Cardiac fibroblast (primary cell): ENCODE measurements around the gene EIF6.

Source experiments
- DNase-seq, 2 donors: peaks; one replicate each; pipeline versions ENCODE4 v3.0.0 to v3.0.0-alpha.2; 2010; ENCODE audit warnings: low read depth in 2 of 2
- H3K4me3 ChIP-seq, 2 donors: replicated peaks in 1 of 2; 1 replicate in 1 of 2; 2 replicates in 1 of 2; pipeline ENCODE4 v1.5.1; 2011; ENCODE audit warnings: low read depth in 2 of 2, low read length in 2 of 2, mild to moderate bottlenecking in 2 of 2, moderate library complexity in 1 of 2
- CTCF ChIP-seq: IDR thresholded peaks from one replicate; pipeline ENCODE4 v1.5.1; 2011; ENCODE audit warnings: low read depth, mild to moderate bottlenecking, low read length, inconsistent platforms

The EIF6 gene

GRCh38 chr20:35240811-35241293, 43.7 kb downstream of the EIF6 start:
- H3K4me3 ChIP-seq: no peak overlapping the region
- no peak for DNase-seq
- no peak for TF ChIP-seq CTCF

- DNase-seq: no peak
- H3K4me3 ChIP-seq: no peak overlapping the region
- TF ChIP-seq CTCF: no peak
These were observed 44.3 kb downstream of the EIF6 start for GRCh38 chr20:35240083-35240810.

GRCh38 chr20:35238735-35239134, 45.8 kb downstream of the EIF6 start:
- no peak for TF ChIP-seq CTCF
- no peak overlapping the region for H3K4me3 ChIP-seq
- DNase-seq: no peak

GRCh38 chr20:35238170-35238569, 46.4 kb downstream of the EIF6 start:
- no peak for TF ChIP-seq CTCF
- no peak overlapping the region for H3K4me3 ChIP-seq
- DNase-seq: no peak

- H3K4me3 ChIP-seq: no peak overlapping the region
- TF ChIP-seq CTCF: no peak
- no peak for DNase-seq
These were observed 47.1 kb downstream of the EIF6 start for GRCh38 chr20:35237486-35237885.

GRCh38 chr20:35235881-35236280, 48.7 kb downstream of the EIF6 start:
- TF ChIP-seq CTCF: no peak
- H3K4me3 ChIP-seq: no peak overlapping the region
- DNase-seq: no peak

GRCh38 chr20:35232575-35232974, 52.0 kb downstream of the EIF6 start:
- TF ChIP-seq CTCF: no peak
- peak; percentile 33 to 46 for DNase-seq
- H3K4me3 ChIP-seq: no peak overlapping the region
